KMS-11 (cell line): ENCODE measurements around the gene PGAP2.

ENCODE experiments used
- H2AFZ ChIP-seq: fragments of 200-600 bp; sonication (generic); 2 replicates; pipeline ENCODE4 v1.6.1; 2016; ENCODE audit warnings: antibody characterized with exemption, mixed run types, low read depth
- H3K27ac ChIP-seq: fragments of 200-600 bp; sonication (generic); 2 replicates; pipeline ENCODE4 v1.6.1; 2016; ENCODE audit warnings: mild to moderate bottlenecking, mixed run types
- H3K27me3 ChIP-seq: fragments of 200-600 bp; sonication (generic); 2 replicates; pipeline ENCODE4 v1.6.1; 2017; ENCODE audit warnings: mild to moderate bottlenecking, low read depth, mixed run types, moderate library complexity; ENCODE audit not compliant: insufficient read depth
- H3K36me3 ChIP-seq: fragments of 200-600 bp; sonication (generic); 2 replicates; pipeline ENCODE4 v1.6.1; 2017; ENCODE audit warnings: mild to moderate bottlenecking, mixed run types; ENCODE audit not compliant: insufficient read depth
- H3K4me1 ChIP-seq: fragments of 200-600 bp; sonication (generic); 2 replicates; pipeline ENCODE4 v1.6.1; 2016; ENCODE audit warnings: mild to moderate bottlenecking, low read depth, mixed run types; ENCODE audit not compliant: poor library complexity, severe bottlenecking
- H3K4me2 ChIP-seq: fragments of 200-600 bp; sonication (generic); 2 replicates; pipeline ENCODE4 v1.7.0; 2016; ENCODE audit warnings: mild to moderate bottlenecking, mixed run types
- H3K4me3 ChIP-seq: fragments of 200-600 bp; sonication (generic); IDR thresholded peaks from 2 replicates; pipeline ENCODE4 v1.6.1; 2017; ENCODE audit warnings: low read depth, low read length, mixed read lengths; ENCODE audit not compliant: insufficient read depth
- H3K79me2 ChIP-seq: fragments of 200-600 bp; sonication (generic); 2 replicates; pipeline ENCODE4 v1.6.1; 2016; ENCODE audit warnings: low read depth, mixed run types; ENCODE audit not compliant: insufficient read depth
- H3K9ac ChIP-seq: fragments of 200-600 bp; sonication (generic); 2 replicates; pipeline ENCODE4 v1.6.1; 2016; ENCODE audit warnings: mild to moderate bottlenecking, mixed run types
- H4K20me1 ChIP-seq: fragments of 200-600 bp; sonication (generic); 2 replicates; pipeline ENCODE4 v1.6.1; 2016; ENCODE audit warnings: mild to moderate bottlenecking, mixed run types; ENCODE audit not compliant: insufficient read depth
- CTCF ChIP-seq: fragments of 200-600 bp; sonication (generic); conservative IDR thresholded peaks from 2 replicates; pipeline ENCODE4 v1.6.1; 2017; ENCODE audit warnings: low read depth, mild to moderate bottlenecking, antibody characterized with exemption, low read length, moderate library complexity, mixed read lengths

Gene PGAP2

DNA sequence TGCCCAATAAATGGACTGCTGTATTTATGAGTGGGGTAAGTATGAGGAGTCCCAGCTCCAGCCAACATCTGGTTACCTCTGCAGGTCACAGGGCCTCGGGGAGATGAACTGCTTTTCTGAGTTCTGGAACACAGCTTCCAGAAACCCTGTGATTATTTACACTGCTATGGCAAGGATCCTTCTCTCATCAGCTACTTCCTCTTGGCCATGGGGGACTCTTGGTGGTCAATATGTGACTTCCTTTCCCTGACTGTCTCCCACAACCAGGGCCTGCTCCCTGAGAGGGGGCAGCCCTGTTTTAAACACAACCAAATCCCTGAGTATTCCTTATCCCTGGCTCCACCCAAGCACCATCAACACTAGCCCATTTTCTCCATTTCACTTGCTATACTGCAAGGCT is 22.4 kb downstream of the PGAP2 start:
- Histone ChIP-seq H3K36me3 (no peaks in the 10 kb centered on the region), H3K9ac (no peak overlapping the region), H3K27me3 (no peaks in the 10 kb centered on the region), H3K4me1 (peaks cover 9% of the 10 kb centered on the region), H3K79me2 (peaks cover 19% of the 10 kb centered on the region; the same call in 1 of the 2 replicates), H3K4me2 (no peak overlapping the region), H4K20me1 (0 out of 2 replicates have a peak, but pooled peaks cover 3% of the 10 kb centered on the region), H3K4me3 (no peak overlapping the region), H2AFZ (no peak overlapping the region), H3K27ac (no peak overlapping the region)
- TF ChIP-seq CTCF, result no peak

GRCh38 chr11:3831378-3832239 is 23.2 kb downstream of the PGAP2 start:
- Histone ChIP-seq H3K4me3 (no peak overlapping the region), H3K27me3 (no peaks in the 10 kb centered on the region), H3K27ac (no peak overlapping the region), H3K9ac (no peak overlapping the region), H3K4me1 (peaks cover 11% of the 10 kb centered on the region), H3K4me2 (no peak overlapping the region), H3K79me2 (peaks cover 27% of the 10 kb centered on the region; the same call in 1 of the 2 replicates), H2AFZ (no peak overlapping the region), H3K36me3 (no peaks in the 10 kb centered on the region), H4K20me1 (0 out of 2 replicates have a peak, but pooled peaks cover 4% of the 10 kb centered on the region)
- no peak for TF ChIP-seq CTCF

- no peaks in the 10 kb centered on the region for H3K36me3 ChIP-seq
- peaks cover 35% of the 10 kb centered on the region; the same call in 1 of the 2 replicates for H3K79me2 ChIP-seq
- no peak overlapping the region for H2AFZ ChIP-seq
- H3K27ac ChIP-seq, result no peak overlapping the region
- 0 out of 2 replicates have a peak, but pooled peaks cover 4% of the 10 kb centered on the region for H4K20me1 ChIP-seq
- no peaks in the 10 kb centered on the region for H3K27me3 ChIP-seq
- TF ChIP-seq CTCF, result no peak
- no peak overlapping the region for H3K9ac ChIP-seq
- H3K4me1 ChIP-seq, result peaks cover 21% of the 10 kb centered on the region
- no peak overlapping the region for H3K4me2 ChIP-seq
- H3K4me3 ChIP-seq, result no peak overlapping the region
Observed at GRCh38 chr11:3832816-3833215, 24.5 kb downstream of the PGAP2 start.

DNA sequence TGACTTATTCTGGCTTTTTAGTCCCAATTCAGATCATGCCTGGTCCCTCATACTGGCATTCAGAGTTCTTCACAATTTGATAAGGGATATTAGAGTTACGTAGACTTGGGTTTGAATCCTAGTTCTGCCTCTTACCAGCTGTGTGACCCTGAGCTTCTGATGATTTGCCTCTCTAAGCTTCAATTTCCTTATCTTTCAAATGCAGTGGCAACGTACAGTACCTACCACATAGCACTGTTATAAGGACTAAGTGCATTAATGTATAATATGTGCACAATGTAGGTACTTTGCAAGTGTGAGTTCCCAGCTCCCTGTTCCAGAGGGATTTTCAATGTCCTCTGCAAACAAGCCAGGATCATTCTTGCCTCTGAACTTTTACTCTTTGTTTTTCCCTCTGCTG is 25.1 kb downstream of the PGAP2 start:
- Histone ChIP-seq H3K4me3 (no peak overlapping the region), H4K20me1 (0 out of 2 replicates have a peak, but pooled peaks cover 4% of the 10 kb centered on the region)

More for the DNA sequence above, 25.1 kb downstream of the PGAP2 start:
- no peak overlapping the region for H2AFZ ChIP-seq
- no peak for TF ChIP-seq CTCF
- no peak overlapping the region for H3K9ac ChIP-seq
- no peak overlapping the region for H3K4me2 ChIP-seq
- no peaks in the 10 kb centered on the region for H3K27me3 ChIP-seq
- H3K4me1 ChIP-seq, result peaks cover 27% of the 10 kb centered on the region
- peaks cover 41% of the 10 kb centered on the region; the same call in 1 of the 2 replicates for H3K79me2 ChIP-seq
- no peaks in the 10 kb centered on the region for H3K36me3 ChIP-seq
- no peak overlapping the region for H3K27ac ChIP-seq
